Activated CD4-positive, alpha-beta T cell treated with anti-CD3 and anti-CD28 coated beads for 36 hours (primary cell): ENCODE results near the gene SHISAL1. TPM values are rescaled to one million over a fixed set of nuclear protein-coding genes. Genes with fewer than 3 reads are reported as not detected.
"Not testable (repeated sequence)": the region's sequence is repeated elsewhere in the genome, so short reads cannot be mapped to it uniquely, and the experiment has no call there.

Experiments
- ATAC-seq: fragments of 200-7000 bp; cut with Tn5 transposase; one replicate; pipeline ENCODE4 v1.10.0; 2021; ENCODE audit warnings: mild to moderate bottlenecking, moderate library complexity
- CTCF ChIA-PET: fragments of 350-600 bp; sonication (Branson Sonifier 250); formaldehyde crosslinking; loops from one replicate; lab custom pipeline; 2021; ENCODE audit warnings: antibody characterized with exemption; lab: Charles Lee
- POLR2A ChIA-PET: fragments of 350-600 bp; sonication (Branson Sonifier 250); formaldehyde crosslinking; loops from one replicate; lab custom pipeline; 2021; ENCODE audit warnings: antibody characterized with exemption, inconsistent platforms; lab: Charles Lee
- DNase-seq: peaks from one replicate; pipeline ENCODE4 v3.0.0-alpha.2; 2020
- H3K27ac Mint-ChIP-seq: one replicate; pipeline ENCODE4 v1.8.0; 2021; ENCODE audit warnings: mixed read lengths
- H3K27me3 Mint-ChIP-seq: one replicate; pipeline ENCODE4 v1.8.0; 2021; ENCODE audit warnings: mixed read lengths
- H3K36me3 Mint-ChIP-seq: one replicate; pipeline ENCODE4 v1.8.0; 2021; ENCODE audit warnings: low read depth, mixed read lengths
- H3K4me1 Mint-ChIP-seq: one replicate; pipeline ENCODE4 v1.8.0; 2021; ENCODE audit warnings: mixed read lengths
- H3K4me3 Mint-ChIP-seq: one replicate; pipeline ENCODE4 v1.8.0; 2021; ENCODE audit warnings: mild to moderate bottlenecking, moderate library complexity, mixed read lengths
- H3K9me3 Mint-ChIP-seq: one replicate; pipeline ENCODE4 v1.8.0; 2021; ENCODE audit warnings: low read depth, mixed read lengths
- intact Hi-C, 2 experiments: fragments of 100-400 bp; cut with DNase I in 1 of 2; cut with micrococcal nuclease in 1 of 2; formaldehyde crosslinking; loops; one replicate each; pipeline versions ENCODE4 v1.14.2 to v1.15.1; 2022 to 2024; cut with DNase I, micrococcal nuclease
- total RNA-seq, 2 experiments: library from RNA; stranded (reverse); gene quantifications; one replicate each; pipeline ENCODE4 v1.2.3, GENCODE V29; 2021

The SHISAL1 gene
- total RNA-seq, 2 experiments from 2014 or later = not detected

DNA sequence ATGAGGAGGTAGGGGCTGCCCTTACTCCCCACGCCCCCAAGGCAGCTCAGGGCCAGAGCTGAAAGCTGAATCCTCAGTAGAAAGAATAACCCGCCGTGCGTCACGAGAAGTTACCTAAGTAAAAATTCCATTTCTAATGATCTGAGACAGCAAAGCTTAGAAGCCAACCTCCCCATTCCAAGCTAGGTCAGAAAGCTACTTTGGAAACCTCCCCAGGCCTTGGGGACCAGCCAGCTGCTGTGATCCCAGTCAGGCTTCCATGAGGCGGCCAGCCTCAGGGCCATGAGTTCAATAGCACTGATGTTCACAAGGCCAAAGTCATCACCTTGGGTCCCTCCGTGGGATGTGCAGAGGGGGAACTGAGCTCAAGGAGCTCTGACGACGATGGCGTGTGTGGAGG is 6.9 kb downstream of the SHISAL1 start:
- no peaks in the 10 kb centered on the region for H3K9me3 Mint-ChIP-seq
- ChIA-PET CTCF (interaction anchor here (0.7 kb wide), 1 partner anchor 57 kb away, joined by 3 read pairs; no protein-coding TSS in a partner anchor), POLR2A (no interaction called here)
- H3K36me3 Mint-ChIP-seq = no peaks in the 10 kb centered on the region
- no peak overlapping the region for H3K4me3 Mint-ChIP-seq
- intact Hi-C loops = no loop called here
- no peaks in the 10 kb centered on the region for H3K27me3 Mint-ChIP-seq
- DNase-seq (no peak), ATAC-seq (no peak)
- H3K4me1 Mint-ChIP-seq = no peaks in the 10 kb centered on the region
- H3K27ac Mint-ChIP-seq = no peak overlapping the region

GRCh38 chr22:44305455-44305854 is 7.3 kb downstream of the SHISAL1 start:
- no peak for DNase-seq
- Mint-ChIP-seq H3K27me3 (no peaks in the 10 kb centered on the region), H3K36me3 (no peaks in the 10 kb centered on the region), H3K27ac (no peak overlapping the region), H3K4me3 (no peak overlapping the region), H3K4me1 (no peaks in the 10 kb centered on the region), H3K9me3 (no peaks in the 10 kb centered on the region)
- CTCF ChIA-PET = interaction anchor here (0.7 kb wide), 1 partner anchor 57 kb away, joined by 3 read pairs; no protein-coding TSS in a partner anchor
- intact Hi-C loops = no loop called here
- POLR2A ChIA-PET = no interaction called here
- ATAC-seq = no peak

DNA sequence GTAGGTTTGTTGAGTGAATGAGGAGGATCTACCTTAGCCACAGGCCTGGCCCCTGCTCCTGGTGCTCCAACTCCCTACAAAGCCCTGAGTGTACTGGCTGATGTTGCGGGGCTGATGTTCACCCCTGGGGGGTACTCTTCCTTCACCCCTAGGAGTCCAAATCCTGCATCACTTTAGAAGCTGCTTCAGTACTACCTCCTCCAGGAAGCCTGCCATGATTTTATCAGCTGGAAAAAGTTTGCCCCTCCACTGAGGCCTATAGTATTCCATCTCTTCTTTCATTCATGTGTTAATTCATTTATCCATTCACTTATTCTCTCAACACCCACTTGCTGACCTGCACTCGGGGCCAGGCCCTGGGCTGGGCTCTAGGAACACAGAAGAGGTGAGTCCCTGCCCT is 7.8 kb downstream of the SHISAL1 start:
- no peak overlapping the region for H3K4me3 Mint-ChIP-seq
- H3K9me3 Mint-ChIP-seq = no peaks in the 10 kb centered on the region
- POLR2A ChIA-PET = no interaction called here
- CTCF ChIA-PET = no interaction called here
- no peaks in the 10 kb centered on the region for H3K36me3 Mint-ChIP-seq
- DNase-seq = no peak
- no peak overlapping the region for H3K27ac Mint-ChIP-seq
- H3K4me1 Mint-ChIP-seq = no peaks in the 10 kb centered on the region
- no peak for ATAC-seq
- intact Hi-C loops = no loop called here
- peaks cover 2% of the 10 kb centered on the region for H3K27me3 Mint-ChIP-seq

- peak; percentile 55 for ATAC-seq
- DNase-seq = peak; percentile 24
- Mint-ChIP-seq H3K9me3 (no peaks in the 10 kb centered on the region), H3K36me3 (no peaks in the 10 kb centered on the region), H3K27ac (no peak overlapping the region), H3K4me1 (no peaks in the 10 kb centered on the region), H3K27me3 (peaks cover 4% of the 10 kb centered on the region), H3K4me3 (no peak overlapping the region)
- ChIA-PET CTCF (no interaction called here), POLR2A (no interaction called here)
- intact Hi-C loops = no loop called here
Observed at GRCh38 chr22:44304354-44304753, 8.4 kb downstream of the SHISAL1 start.

- H3K27me3 Mint-ChIP-seq, CTCF ChIA-PET, H3K9me3 Mint-ChIP-seq, H3K4me3 Mint-ChIP-seq, ATAC-seq, H3K4me1 Mint-ChIP-seq, DNase-seq, intact Hi-C loops, POLR2A ChIA-PET, H3K36me3 Mint-ChIP-seq, H3K27ac Mint-ChIP-seq: not testable (repeated sequence)
Observed at GRCh38 chr22:44302363-44302762, 10.4 kb downstream of the SHISAL1 start.

- no peak overlapping the region for H3K27ac Mint-ChIP-seq
- H3K27me3 Mint-ChIP-seq = peaks cover 4% of the 10 kb centered on the region
- H3K36me3 Mint-ChIP-seq = no peaks in the 10 kb centered on the region
- ChIA-PET POLR2A (no interaction called here), CTCF (no interaction called here)
- no peaks in the 10 kb centered on the region for H3K9me3 Mint-ChIP-seq
- intact Hi-C loops = no loop called here
- DNase-seq (no peak), ATAC-seq (no peak)
- no peak overlapping the region for H3K4me3 Mint-ChIP-seq
- no peaks in the 10 kb centered on the region for H3K4me1 Mint-ChIP-seq
Observed at GRCh38 chr22:44301039-44301438, 11.7 kb downstream of the SHISAL1 start.

DNA sequence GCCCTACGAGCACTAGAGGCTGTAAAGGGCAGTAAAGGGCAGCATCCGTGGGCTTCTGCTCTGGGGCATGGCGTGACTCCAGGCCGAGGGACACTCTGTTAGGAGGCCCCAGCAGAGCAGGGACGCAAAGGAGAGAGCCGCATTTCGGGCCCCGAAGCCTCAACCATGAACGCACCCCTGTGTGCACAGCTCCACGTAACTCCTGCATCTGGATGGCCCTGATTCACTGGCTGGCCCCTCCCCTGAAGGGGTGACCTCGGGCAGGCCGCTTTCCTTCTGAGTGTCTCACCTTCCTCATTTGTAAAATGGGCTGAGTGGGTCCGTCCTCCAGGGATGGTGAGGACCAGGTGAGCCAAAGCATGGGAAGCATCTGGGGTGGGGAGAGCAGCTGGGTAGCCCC is 13.6 kb downstream of the SHISAL1 start:
- CTCF ChIA-PET = no interaction called here
- Mint-ChIP-seq H3K27me3 (peaks cover 4% of the 10 kb centered on the region), H3K27ac (no peak overlapping the region), H3K4me1 (no peaks in the 10 kb centered on the region), H3K9me3 (peaks cover under 1% of the 10 kb centered on the region), H3K4me3 (no peak overlapping the region), H3K36me3 (no peaks in the 10 kb centered on the region)
- intact Hi-C loops = no loop called here
- peak; percentile 13 for DNase-seq
- no peak for ATAC-seq
- POLR2A ChIA-PET = no interaction called here

GRCh38 chr22:44298406-44299091 is 14.2 kb downstream of the SHISAL1 start:
- no peak for DNase-seq
- H3K9me3 Mint-ChIP-seq = peaks cover 2% of the 10 kb centered on the region
- H3K36me3 Mint-ChIP-seq = no peaks in the 10 kb centered on the region
- no peak for ATAC-seq
- no peak overlapping the region for H3K4me3 Mint-ChIP-seq
- no peak overlapping the region for H3K27ac Mint-ChIP-seq
- H3K4me1 Mint-ChIP-seq = no peaks in the 10 kb centered on the region
- POLR2A ChIA-PET = no interaction called here
- intact Hi-C loops = no loop called here
- CTCF ChIA-PET = interaction anchor here (0.6 kb wide), 1 partner anchor 954 kb away, joined by 3 read pairs; no protein-coding TSS in a partner anchor
- H3K27me3 Mint-ChIP-seq = peaks cover 4% of the 10 kb centered on the region

GRCh38 chr22:44297470-44298061 is 15.2 kb downstream of the SHISAL1 start:
- DNase-seq = no peak
- ATAC-seq = no peak
- peaks cover 2% of the 10 kb centered on the region for H3K9me3 Mint-ChIP-seq
- POLR2A ChIA-PET = no interaction called here
- intact Hi-C loops = no loop called here
- no peaks in the 10 kb centered on the region for H3K36me3 Mint-ChIP-seq
- H3K27ac Mint-ChIP-seq = no peak overlapping the region
- H3K4me1 Mint-ChIP-seq = no peaks in the 10 kb centered on the region
- H3K4me3 Mint-ChIP-seq = no peak overlapping the region
- CTCF ChIA-PET = interaction anchor here (0.6 to 0.9 kb wide), 2 partner anchors 8 to 955 kb away, joined by 3 read pairs; no protein-coding TSS in a partner anchor
- H3K27me3 Mint-ChIP-seq = peaks cover 4% of the 10 kb centered on the region

DNA sequence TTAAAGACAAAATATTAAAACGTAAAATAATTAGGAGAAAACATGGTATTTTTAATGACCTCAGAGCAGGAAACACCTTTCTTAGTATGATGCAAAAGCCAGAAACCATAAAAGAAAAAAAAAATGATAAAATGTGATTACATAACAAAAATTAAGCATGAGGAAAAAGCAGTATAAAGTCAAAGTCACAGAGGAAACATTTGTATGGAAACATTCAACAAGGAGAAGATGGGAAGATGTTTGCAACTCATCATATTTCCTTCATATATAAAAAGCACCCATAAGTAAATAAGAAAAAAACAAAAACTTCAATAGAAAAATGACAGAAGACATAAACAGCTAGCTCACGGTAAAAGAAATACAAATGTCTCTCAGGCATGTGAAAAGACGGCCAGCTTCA is 17.3 kb downstream of the SHISAL1 start:
- Mint-ChIP-seq H3K9me3 (peaks cover 2% of the 10 kb centered on the region), H3K27ac (no peak overlapping the region), H3K27me3 (peaks cover 4% of the 10 kb centered on the region), H3K4me1 (no peaks in the 10 kb centered on the region), H3K36me3 (no peaks in the 10 kb centered on the region), H3K4me3 (no peak overlapping the region)
- ChIA-PET CTCF (no interaction called here), POLR2A (no interaction called here)
- no peak for DNase-seq
- no peak for ATAC-seq
- intact Hi-C loops = no loop called here

DNA sequence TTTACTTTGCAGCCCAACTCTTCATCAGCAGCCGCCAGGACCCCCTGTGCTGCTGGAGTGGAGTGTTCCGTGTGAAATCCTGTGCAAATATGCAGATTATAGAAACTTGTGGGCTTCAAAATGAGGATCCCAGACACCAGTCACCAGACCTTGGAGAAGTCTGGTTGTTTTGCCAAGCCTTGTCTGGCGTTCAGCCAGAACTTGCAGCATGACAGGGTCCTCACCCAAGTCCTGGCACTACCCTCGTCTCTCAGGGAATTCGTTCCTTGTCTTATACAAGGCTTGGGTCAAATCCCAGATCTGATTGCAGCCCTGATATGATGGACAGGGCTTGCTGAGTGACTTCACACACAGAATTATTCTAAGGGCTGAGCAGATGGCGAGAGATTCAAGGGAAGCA is 18.9 kb downstream of the SHISAL1 start:
- H3K27ac Mint-ChIP-seq = no peak overlapping the region
- ChIA-PET CTCF (no interaction called here), POLR2A (no interaction called here)
- H3K9me3 Mint-ChIP-seq = peaks cover 2% of the 10 kb centered on the region
- H3K4me1 Mint-ChIP-seq = no peaks in the 10 kb centered on the region
- no peak overlapping the region for H3K4me3 Mint-ChIP-seq
- intact Hi-C loops = no loop called here
- ATAC-seq (no peak), DNase-seq (no peak)
- H3K27me3 Mint-ChIP-seq = no peaks in the 10 kb centered on the region
- H3K36me3 Mint-ChIP-seq = no peaks in the 10 kb centered on the region

DNA sequence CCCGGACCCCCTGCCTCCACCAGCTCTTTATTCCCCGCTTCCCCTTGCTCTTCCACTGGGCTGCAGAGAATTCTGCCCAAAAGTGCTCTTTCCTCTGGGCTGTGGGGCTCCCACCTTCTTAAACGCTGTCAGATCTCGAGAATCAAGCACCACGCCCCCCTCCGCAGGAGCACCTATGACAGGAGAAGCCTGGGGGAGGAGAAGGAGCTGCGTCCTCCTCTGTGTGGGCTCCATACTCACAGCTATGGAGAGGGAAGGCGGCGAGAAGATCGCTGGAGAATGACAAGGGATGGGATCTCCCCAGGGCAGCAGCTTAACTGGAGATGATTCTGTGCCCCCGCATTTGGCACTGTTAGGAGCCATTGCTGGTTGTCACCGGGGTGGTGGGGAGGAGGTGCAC is 19.7 kb downstream of the SHISAL1 start:
- POLR2A ChIA-PET = no interaction called here
- Mint-ChIP-seq H3K27me3 (no peaks in the 10 kb centered on the region), H3K4me3 (no peak overlapping the region), H3K36me3 (no peaks in the 10 kb centered on the region), H3K9me3 (peaks cover 2% of the 10 kb centered on the region), H3K27ac (no peak overlapping the region), H3K4me1 (no peaks in the 10 kb centered on the region)
- intact Hi-C loops = no loop called here
- DNase-seq = no peak
- CTCF ChIA-PET = interaction anchor here (0.7 to 0.8 kb wide), 2 partner anchors 10 to 33 kb away, joined by 3 read pairs; no protein-coding TSS in a partner anchor
- ATAC-seq = no peak
